CD4-positive, alpha-beta T cell treated with Interleukin-15 for 4 hours (primary cell): ENCODE results near the gene CDK5.

ENCODE experiments used
- DNase-seq: peaks from one replicate; pipeline ENCODE4 v3.0.0-alpha.2; 2020; ENCODE audit warnings: low spot score

Gene CDK5

GRCh38 chr7:151086802-151087244 lies 29.1 kb upstream of the CDK5 start:
- DNase-seq, result no peak

- DNase-seq, result peak; percentile 36
Observed at GRCh38 chr7:151085691-151086620, 28.3 kb upstream of the CDK5 start, which contains the start of gene AGAP3. AGAP3 (plus strand) TSS chr7:151086475; CDS start chr7:151086742, 267 bp downstream.

- DNase-seq, result no peak
Observed at GRCh38 chr7:151085329-151085690, 27.6 kb upstream of the CDK5 start.

GRCh38 chr7:151083824-151084160 lies 26.1 kb upstream of the CDK5 start:
- no peak for DNase-seq

- DNase-seq, result peak; percentile 84
Observed at GRCh38 chr7:151083071-151083823, 25.6 kb upstream of the CDK5 start, which contains the start of gene TMUB1. TMUB1 (minus strand) TSS chr7:151083493; CDS start chr7:151082563, 930 bp downstream.

GRCh38 chr7:151082141-151083070 lies 24.7 kb upstream of the CDK5 start:
- DNase-seq, result no peak

GRCh38 chr7:151081170-151082101 lies 23.7 kb upstream of the CDK5 start:
- no peak for DNase-seq

- DNase-seq, result peak; percentile 87
Observed at GRCh38 chr7:151080522-151081169, 22.9 kb upstream of the CDK5 start, which contains the start of gene FASTK. FASTK (minus strand) TSS chr7:151080809; CDS start chr7:151080766, 43 bp downstream.

GRCh38 chr7:151080067-151080521 lies 22.4 kb upstream of the CDK5 start:
- DNase-seq, result no peak

GRCh38 chr7:151079199-151079910 lies 21.7 kb upstream of the CDK5 start:
- DNase-seq, result no peak

GRCh38 chr7:151078233-151079040 lies 20.7 kb upstream of the CDK5 start:
- DNase-seq, result no peak

GRCh38 chr7:151077705-151078232 lies 20.1 kb upstream of the CDK5 start:
- DNase-seq, result no peak

GRCh38 chr7:151076863-151077704 lies 19.4 kb upstream of the CDK5 start:
- DNase-seq, result no peak

- no peak for DNase-seq
Observed at GRCh38 chr7:151075978-151076426, 18.3 kb upstream of the CDK5 start.

GRCh38 chr7:151075662-151075971 lies 17.9 kb upstream of the CDK5 start:
- no peak for DNase-seq

- no peak for DNase-seq
Observed at GRCh38 chr7:151074817-151075661, 17.3 kb upstream of the CDK5 start.
